ENCODE measurements around the gene RAPGEF5.
"Not testable (repeated sequence)": the region's sequence is repeated elsewhere in the genome, so short reads cannot be mapped to it uniquely, and the experiment has no call there.

The RAPGEF5 gene

DNA sequence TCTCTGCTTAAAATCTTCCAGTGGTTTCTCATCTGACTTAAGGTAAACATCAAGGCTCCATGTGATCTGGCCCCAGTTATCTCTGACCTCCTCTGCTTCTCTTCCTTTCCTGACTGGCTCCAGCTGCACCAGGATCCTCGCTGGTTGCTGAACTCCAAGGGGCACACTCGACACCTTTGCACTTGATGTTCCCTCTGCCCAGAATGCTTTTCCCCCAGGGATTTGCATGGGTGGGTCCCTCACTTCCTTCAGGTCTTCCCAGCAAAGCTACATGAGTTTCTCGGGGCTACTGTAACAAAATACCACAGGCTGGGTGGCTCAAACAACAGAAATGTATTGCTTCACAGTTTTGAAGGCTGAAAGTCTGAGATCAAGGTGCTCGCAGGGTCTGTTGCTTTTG, 245.3 kb downstream of the RAPGEF5 start:
- peak; percentile 34 for DNase-seq

- no peak for DNase-seq
Observed at GRCh38 chr7:22110881-22111280, 246.1 kb downstream of the RAPGEF5 start.

DNA sequence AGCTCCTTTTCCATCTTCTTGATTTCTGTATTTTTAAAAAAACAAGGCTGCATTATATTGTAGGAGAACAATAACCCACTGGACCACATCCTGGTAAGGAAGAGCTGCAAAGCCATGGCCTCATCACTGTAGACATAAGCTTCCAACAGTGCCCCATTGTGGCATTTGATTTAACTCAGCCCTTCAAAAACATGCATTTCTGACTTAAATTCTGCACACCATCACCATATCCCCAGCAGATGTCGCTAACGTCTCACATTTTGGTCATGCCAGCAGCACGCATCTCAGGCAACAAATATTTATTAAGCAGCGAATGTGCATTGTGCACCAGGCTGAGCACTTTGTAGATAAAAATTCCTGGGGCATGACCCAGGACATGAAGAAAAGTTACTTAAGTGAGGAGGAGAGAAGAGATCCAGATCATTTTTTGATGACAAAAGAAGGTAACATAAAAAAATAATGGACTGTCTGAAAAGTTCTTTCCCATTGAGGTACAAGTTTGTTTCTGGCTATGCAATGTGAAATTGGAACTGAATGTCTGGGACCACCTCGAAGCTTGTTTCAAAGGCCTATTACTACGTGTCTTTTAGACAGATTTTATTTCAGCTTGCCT, 246.6 kb downstream of the RAPGEF5 start:
- peak; percentile 88 for DNase-seq

DNA sequence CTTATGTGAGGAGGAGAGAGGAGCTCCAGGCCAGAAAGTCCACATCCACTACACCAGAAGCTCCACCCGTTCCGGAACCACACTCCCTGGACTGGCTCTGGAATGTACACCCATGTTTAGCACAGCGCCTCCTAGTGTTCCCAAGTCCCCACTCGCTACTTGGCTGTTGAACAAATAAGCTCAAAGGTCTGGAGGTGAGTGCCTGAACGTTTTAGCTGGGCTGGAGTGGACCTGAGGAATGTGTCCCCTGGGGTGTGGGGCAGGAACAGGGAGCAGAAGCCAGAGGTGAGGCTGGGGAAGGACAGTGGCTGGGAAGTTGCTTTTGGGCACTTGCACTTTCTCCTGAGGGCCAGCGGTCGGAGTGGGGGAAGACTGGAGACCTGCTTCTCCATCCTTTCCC, 247.2 kb downstream of the RAPGEF5 start:
- peak; percentile 60 for DNase-seq

GRCh38 chr7:22108151-22108845, 248.7 kb downstream of the RAPGEF5 start:
- DNase-seq, result no peak

GRCh38 chr7:22105550-22105949, 251.4 kb downstream of the RAPGEF5 start:
- DNase-seq, result no peak

- peak; percentile 91 for DNase-seq
Observed at GRCh38 chr7:22094413-22095342, 262.3 kb downstream of the RAPGEF5 start.

DNA sequence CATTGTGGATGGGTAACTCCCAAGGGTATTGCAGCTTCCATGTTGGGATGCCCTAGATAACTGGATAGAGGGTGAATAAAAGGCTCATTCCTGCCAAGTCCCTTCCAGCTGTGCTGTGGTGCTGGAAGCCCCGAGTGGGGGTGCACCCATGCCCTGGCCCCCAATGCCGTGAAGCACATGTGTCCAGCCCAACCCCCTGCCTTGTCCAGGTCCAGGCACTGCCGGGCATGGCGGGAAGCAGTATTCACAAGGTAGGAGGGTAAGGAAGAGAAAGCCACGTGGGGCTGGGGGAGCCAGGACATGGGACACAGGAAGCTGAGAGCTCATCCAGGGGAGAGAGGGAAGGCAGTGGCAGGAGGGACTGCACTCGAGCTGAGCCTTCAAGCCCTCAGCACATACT, 263.0 kb downstream of the RAPGEF5 start:
- DNase-seq, result no peak

DNA sequence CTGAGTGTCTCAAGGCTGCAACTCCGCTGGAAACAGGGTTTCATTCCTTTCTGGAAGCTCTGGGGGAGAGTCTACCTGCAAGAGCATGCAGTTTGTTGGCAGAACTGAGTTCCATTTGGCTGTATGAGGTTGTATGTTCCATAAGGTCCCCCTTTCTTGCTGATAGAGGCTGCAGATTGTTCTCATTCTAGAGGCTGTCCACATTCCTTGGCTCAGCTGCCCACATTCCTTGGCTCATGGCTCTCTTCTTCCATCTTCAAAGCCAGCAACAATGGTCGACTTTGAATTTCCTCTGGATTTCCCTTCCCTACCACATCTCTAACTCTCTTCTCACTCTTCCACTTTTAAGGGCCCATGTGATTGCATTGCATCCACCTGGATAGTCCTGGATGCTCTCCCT, 264.0 kb downstream of the RAPGEF5 start:
- DNase-seq, result no peak

GRCh38 chr7:22090958-22091525, 265.9 kb downstream of the RAPGEF5 start:
- not testable (repeated sequence) for DNase-seq

- DNase-seq, result no peak
Observed at GRCh38 chr7:22090512-22090911, 266.4 kb downstream of the RAPGEF5 start.

- DNase-seq, result no peak
Observed at GRCh38 chr7:22090107-22090506, 266.8 kb downstream of the RAPGEF5 start.

DNA sequence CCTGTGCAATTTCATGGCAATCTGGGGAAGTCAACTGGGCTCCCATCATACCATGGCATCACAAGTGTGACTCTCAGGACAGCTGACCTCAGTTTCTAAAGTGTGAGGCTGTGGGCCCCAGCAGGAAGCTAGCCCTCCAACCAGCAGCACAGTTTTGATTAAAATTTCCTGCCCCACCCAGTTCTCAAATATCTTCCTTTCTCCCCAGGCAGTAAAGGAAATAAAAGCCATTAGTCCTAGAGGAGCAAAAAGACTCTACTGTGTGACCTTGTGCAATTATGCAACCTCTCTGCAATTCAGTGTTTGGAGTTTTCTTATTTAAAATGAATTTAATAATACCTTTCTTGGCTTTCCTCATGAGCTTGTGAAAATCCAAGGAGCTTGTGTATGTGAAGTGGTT, 268.1 kb downstream of the RAPGEF5 start:
- DNase-seq, result no peak

- no peak for DNase-seq
Observed at GRCh38 chr7:22087861-22088260, 269.1 kb downstream of the RAPGEF5 start.

GRCh38 chr7:22083704-22084240, 273.2 kb downstream of the RAPGEF5 start:
- DNase-seq, result peak; percentile 72

GRCh38 chr7:22082886-22083703, 273.9 kb downstream of the RAPGEF5 start:
- DNase-seq, result peak; percentile 97

DNA sequence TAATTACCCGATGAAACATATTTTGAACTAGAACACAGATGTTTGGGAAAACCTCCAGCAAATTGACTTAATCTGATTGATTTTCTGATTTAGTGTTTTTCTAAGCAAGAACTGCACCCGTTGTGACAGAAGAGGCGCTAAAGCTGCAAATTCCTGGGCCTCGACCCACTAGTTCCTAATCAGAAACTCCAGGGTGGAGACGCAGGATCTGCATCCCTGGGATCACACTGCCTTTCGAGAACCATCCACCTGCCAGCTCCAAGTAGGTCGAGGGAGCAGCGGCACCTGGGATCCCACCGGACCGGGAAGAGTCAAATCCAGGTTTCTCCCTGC, 274.4 kb downstream of the RAPGEF5 start:
- DNase-seq, result no peak

DNA sequence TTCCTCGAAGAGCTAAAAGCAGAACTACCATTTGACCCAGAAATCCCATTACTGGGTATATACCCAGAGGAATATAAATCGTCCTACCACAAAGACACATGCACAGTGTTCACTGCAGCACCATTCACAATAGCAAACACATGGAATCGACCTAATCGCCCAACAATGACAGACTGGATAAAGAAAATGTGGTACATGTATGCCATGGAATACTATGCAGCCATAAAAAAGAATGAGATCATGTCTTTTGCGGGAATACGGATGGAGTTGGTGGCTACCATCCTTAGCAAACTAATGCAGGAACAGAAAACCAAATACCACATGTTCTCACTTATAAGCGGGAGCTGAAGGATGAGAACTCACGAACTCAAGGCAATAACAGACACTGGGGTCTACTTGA, 276.7 kb downstream of the RAPGEF5 start:
- not testable (repeated sequence) for DNase-seq

DNA sequence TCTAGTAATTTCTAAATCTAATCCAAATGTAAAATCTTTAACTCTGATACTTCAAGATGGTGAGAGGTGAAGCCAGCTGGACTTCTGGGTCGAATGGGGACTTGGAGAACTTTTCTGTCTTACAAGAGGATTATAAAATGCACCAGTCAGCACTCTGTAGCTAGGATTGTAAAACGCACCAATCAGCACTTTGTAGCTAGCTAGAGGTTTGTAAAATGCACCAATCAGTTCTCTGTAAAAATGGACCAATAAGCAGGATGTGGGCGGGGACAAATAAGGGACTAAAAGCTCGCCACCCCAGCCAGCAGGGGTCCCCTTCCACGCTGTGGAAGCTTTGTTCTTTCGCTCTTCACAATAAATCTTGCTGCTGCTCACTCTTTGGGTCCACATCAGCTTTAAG, 278.1 kb downstream of the RAPGEF5 start:
- not testable (repeated sequence) for DNase-seq

- DNase-seq, result no peak
Observed at GRCh38 chr7:22075561-22075960, 281.4 kb downstream of the RAPGEF5 start.

DNA sequence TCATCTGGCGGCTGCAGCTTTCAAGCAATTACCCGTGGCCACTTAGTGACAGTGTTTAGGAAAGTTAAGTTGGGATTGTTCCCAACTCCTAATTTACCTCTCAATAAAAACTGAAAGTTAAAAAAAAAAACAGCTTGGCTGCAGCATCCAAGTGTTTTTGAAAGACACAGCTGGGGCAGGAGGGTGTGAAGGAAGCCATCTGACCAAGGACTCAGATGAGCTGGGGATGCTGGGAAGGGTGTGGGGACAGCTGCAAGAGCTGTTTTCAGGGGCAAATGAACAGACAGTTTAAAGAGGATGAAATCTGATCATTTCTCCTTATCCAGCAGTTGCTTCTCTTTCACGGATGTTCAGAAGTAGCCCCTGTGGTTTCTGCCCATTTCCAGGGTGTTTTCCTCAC, 282.1 kb downstream of the RAPGEF5 start:
- DNase-seq, result no peak
